ENCODE results near the gene SEMA6C.

Gene SEMA6C

GRCh38 chr1:151175041-151175741 lies 28.8 kb upstream of the SEMA6C start:
- H3K4me1 ChIP-seq (ENCODE audit: control insufficient read depth, insufficient read depth, low read length): peaks cover 13% of the 10 kb centered on the region
- no peaks in the 10 kb centered on the region for H3K9me3 ChIP-seq (ENCODE audit: control insufficient read depth, low read length)
- H3K36me3 ChIP-seq (ENCODE audit: control insufficient read depth, insufficient read depth, low read length, severe bottlenecking): peaks cover 68% of the 10 kb centered on the region
- H3K4me3 ChIP-seq (ENCODE audit: low read length): no peak overlapping the region
- no peaks in the 10 kb centered on the region for H3K27me3 ChIP-seq (replicated peaks; ENCODE audit: control insufficient read depth, insufficient read depth, low read length)
- peak overlapping the region; percentile 25 for H3K9ac ChIP-seq (ENCODE audit: low read length)
- no peak for DNase-seq (ENCODE audit: low read depth)

- Histone ChIP-seq H3K4me1 (ENCODE audit: control insufficient read depth, insufficient read depth, low read length) (peaks cover 23% of the 10 kb centered on the region), H3K9ac (ENCODE audit: low read length) (no peak overlapping the region), H3K4me3 (ENCODE audit: low read length) (no peak overlapping the region), H3K27me3 (replicated peaks; ENCODE audit: control insufficient read depth, insufficient read depth, low read length) (no peaks in the 10 kb centered on the region), H3K36me3 (ENCODE audit: control insufficient read depth, insufficient read depth, low read length, severe bottlenecking) (peaks cover 42% of the 10 kb centered on the region), H3K9me3 (ENCODE audit: control insufficient read depth, low read length) (no peaks in the 10 kb centered on the region)
- no peak for DNase-seq (ENCODE audit: low read depth)
These were observed 24.8 kb upstream of the SEMA6C start for GRCh38 chr1:151171190-151171589.

GRCh38 chr1:151167116-151167515 lies 20.7 kb upstream of the SEMA6C start:
- Histone ChIP-seq H3K27me3 (replicated peaks; ENCODE audit: control insufficient read depth, insufficient read depth, low read length) (no peaks in the 10 kb centered on the region), H3K9ac (ENCODE audit: low read length) (peak overlapping the region; percentile 97), H3K4me3 (ENCODE audit: low read length) (peak overlapping the region; percentile 97), H3K4me1 (ENCODE audit: control insufficient read depth, insufficient read depth, low read length) (peaks cover 20% of the 10 kb centered on the region), H3K9me3 (ENCODE audit: control insufficient read depth, low read length) (no peaks in the 10 kb centered on the region), H3K36me3 (ENCODE audit: control insufficient read depth, insufficient read depth, low read length, severe bottlenecking) (peaks cover 22% of the 10 kb centered on the region)
- DNase-seq (ENCODE audit: low read depth): no peak

DNA sequence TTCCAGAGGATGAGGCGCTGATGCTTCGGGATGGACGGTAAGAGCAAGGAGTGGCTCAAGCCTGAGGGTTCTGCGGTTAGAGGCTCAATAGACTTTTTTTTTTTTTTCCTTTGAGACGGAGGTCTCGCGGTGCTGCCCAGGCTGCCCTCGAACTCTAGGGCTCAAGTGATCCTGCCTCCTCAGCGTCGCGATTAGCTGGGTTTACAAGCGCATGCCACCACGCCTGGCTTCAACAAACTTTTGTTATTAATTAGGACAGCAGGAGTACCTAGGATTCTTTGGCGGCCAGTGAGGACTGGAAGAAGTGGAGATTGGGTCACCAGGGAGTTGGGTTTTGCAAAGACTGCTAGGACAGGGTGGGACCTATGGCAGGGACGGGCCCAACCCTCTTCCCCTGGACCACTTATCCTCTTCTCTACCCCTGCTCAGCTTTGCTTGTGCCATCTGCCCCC lies 20.1 kb upstream of the SEMA6C start:
- H3K9me3 ChIP-seq (ENCODE audit: control insufficient read depth, low read length): no peaks in the 10 kb centered on the region
- peaks cover 25% of the 10 kb centered on the region for H3K36me3 ChIP-seq (ENCODE audit: control insufficient read depth, insufficient read depth, low read length, severe bottlenecking)
- peak; percentile 80 for DNase-seq (ENCODE audit: low read depth)
- peak overlapping the region; percentile 97 for H3K9ac ChIP-seq (ENCODE audit: low read length)
- H3K27me3 ChIP-seq (replicated peaks; ENCODE audit: control insufficient read depth, insufficient read depth, low read length): no peaks in the 10 kb centered on the region
- peaks cover 20% of the 10 kb centered on the region for H3K4me1 ChIP-seq (ENCODE audit: control insufficient read depth, insufficient read depth, low read length)
- H3K4me3 ChIP-seq (ENCODE audit: low read length): peak overlapping the region; percentile 97

GRCh38 chr1:151165738-151166504 lies 19.5 kb upstream of the SEMA6C start, which contains the start of the genes LYSMD1 and SCNM1:
TSS of gene LYSMD1 (minus strand) at chr1:151165902. CDS start at chr1:151165258, 644 bp downstream.
TSS of gene SCNM1 (plus strand) at chr1:151166144. CDS start at chr1:151166153, 9 bp downstream.
- peaks cover 20% of the 10 kb centered on the region for H3K4me1 ChIP-seq (ENCODE audit: control insufficient read depth, insufficient read depth, low read length)
- DNase-seq (ENCODE audit: low read depth): peak; percentile 99
- peak within 1 kb of the TSS; percentile 97 for H3K4me3 ChIP-seq (ENCODE audit: low read length)
- H3K9me3 ChIP-seq (ENCODE audit: control insufficient read depth, low read length): no peaks in the 10 kb centered on the region
- H3K36me3 ChIP-seq (ENCODE audit: control insufficient read depth, insufficient read depth, low read length, severe bottlenecking): peaks cover 23% of the 10 kb centered on the region
- H3K27me3 ChIP-seq (replicated peaks; ENCODE audit: control insufficient read depth, insufficient read depth, low read length): no peaks in the 10 kb centered on the region
- peak within 1 kb of the TSS; percentile 97 for H3K9ac ChIP-seq (ENCODE audit: low read length)

- H3K27me3 ChIP-seq (replicated peaks; ENCODE audit: control insufficient read depth, insufficient read depth, low read length): no peaks in the 10 kb centered on the region
- H3K4me1 ChIP-seq (ENCODE audit: control insufficient read depth, insufficient read depth, low read length): peaks cover 20% of the 10 kb centered on the region
- H3K4me3 ChIP-seq (ENCODE audit: low read length): peak overlapping the region; percentile 97
- no peaks in the 10 kb centered on the region for H3K9me3 ChIP-seq (ENCODE audit: control insufficient read depth, low read length)
- H3K36me3 ChIP-seq (ENCODE audit: control insufficient read depth, insufficient read depth, low read length, severe bottlenecking): peaks cover 26% of the 10 kb centered on the region
- peak; percentile 79 for DNase-seq (ENCODE audit: low read depth)
- peak overlapping the region; percentile 97 for H3K9ac ChIP-seq (ENCODE audit: low read length)
These were observed 18.9 kb upstream of the SEMA6C start for GRCh38 chr1:151165281-151165737.

- peaks cover 20% of the 10 kb centered on the region for H3K4me1 ChIP-seq (ENCODE audit: control insufficient read depth, insufficient read depth, low read length)
These were observed 18.4 kb upstream of the SEMA6C start for GRCh38 chr1:151164732-151165280.

GRCh38 chr1:151159373-151159772 lies 12.9 kb upstream of the SEMA6C start:
- Histone ChIP-seq H3K4me3 (ENCODE audit: low read length) (no peak overlapping the region), H3K27me3 (replicated peaks; ENCODE audit: control insufficient read depth, insufficient read depth, low read length) (no peaks in the 10 kb centered on the region), H3K9ac (ENCODE audit: low read length) (no peak overlapping the region), H3K36me3 (ENCODE audit: control insufficient read depth, insufficient read depth, low read length, severe bottlenecking) (peaks cover 50% of the 10 kb centered on the region), H3K4me1 (ENCODE audit: control insufficient read depth, insufficient read depth, low read length) (peaks cover 5% of the 10 kb centered on the region), H3K9me3 (ENCODE audit: control insufficient read depth, low read length) (no peaks in the 10 kb centered on the region)
- no peak for DNase-seq (ENCODE audit: low read depth)

More at GRCh38 chr1:151164732-151165280, 18.4 kb upstream of the SEMA6C start:
- no peaks in the 10 kb centered on the region for H3K9me3 ChIP-seq (ENCODE audit: control insufficient read depth, low read length)
- peak overlapping the region; percentile 97 for H3K9ac ChIP-seq (ENCODE audit: low read length)
- DNase-seq (ENCODE audit: low read depth): peak; percentile 63
- peak overlapping the region; percentile 97 for H3K4me3 ChIP-seq (ENCODE audit: low read length)
- peaks cover 30% of the 10 kb centered on the region for H3K36me3 ChIP-seq (ENCODE audit: control insufficient read depth, insufficient read depth, low read length, severe bottlenecking)
- no peaks in the 10 kb centered on the region for H3K27me3 ChIP-seq (replicated peaks; ENCODE audit: control insufficient read depth, insufficient read depth, low read length)

GRCh38 chr1:151158751-151159251 lies 12.4 kb upstream of the SEMA6C start:
- no peak overlapping the region for H3K9ac ChIP-seq (ENCODE audit: low read length)
- peaks cover 50% of the 10 kb centered on the region for H3K36me3 ChIP-seq (ENCODE audit: control insufficient read depth, insufficient read depth, low read length, severe bottlenecking)
- H3K4me1 ChIP-seq (ENCODE audit: control insufficient read depth, insufficient read depth, low read length): no peaks in the 10 kb centered on the region
- no peak overlapping the region for H3K4me3 ChIP-seq (ENCODE audit: low read length)
- H3K9me3 ChIP-seq (ENCODE audit: control insufficient read depth, low read length): no peaks in the 10 kb centered on the region
- no peak for DNase-seq (ENCODE audit: low read depth)
- no peaks in the 10 kb centered on the region for H3K27me3 ChIP-seq (replicated peaks; ENCODE audit: control insufficient read depth, insufficient read depth, low read length)

DNA sequence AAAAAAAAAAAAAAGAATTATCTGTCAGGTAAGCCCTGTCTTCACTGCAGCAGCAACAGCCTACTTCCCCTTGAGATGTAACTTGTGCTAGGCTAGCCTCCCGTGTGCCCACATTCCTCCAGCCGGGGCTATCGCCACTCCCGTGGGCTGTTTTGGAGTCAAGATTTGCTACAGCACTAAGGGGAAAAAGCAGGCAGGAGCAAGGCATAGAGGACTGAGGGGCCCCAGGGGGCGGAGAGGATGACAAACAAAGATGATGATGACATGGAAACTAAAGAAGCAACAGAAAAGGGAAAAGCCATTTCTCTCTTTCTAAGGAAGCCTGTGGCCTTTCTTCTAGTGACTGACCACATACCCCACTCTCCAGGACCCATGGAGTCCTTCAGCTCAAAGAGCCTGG lies 11.9 kb upstream of the SEMA6C start:
- Histone ChIP-seq H3K4me1 (ENCODE audit: control insufficient read depth, insufficient read depth, low read length) (no peaks in the 10 kb centered on the region), H3K4me3 (ENCODE audit: low read length) (no peak overlapping the region), H3K9me3 (ENCODE audit: control insufficient read depth, low read length) (no peaks in the 10 kb centered on the region), H3K27me3 (replicated peaks; ENCODE audit: control insufficient read depth, insufficient read depth, low read length) (no peaks in the 10 kb centered on the region), H3K36me3 (ENCODE audit: control insufficient read depth, insufficient read depth, low read length, severe bottlenecking) (peaks cover 50% of the 10 kb centered on the region), H3K9ac (ENCODE audit: low read length) (no peak overlapping the region)
- no peak for DNase-seq (ENCODE audit: low read depth)

DNA sequence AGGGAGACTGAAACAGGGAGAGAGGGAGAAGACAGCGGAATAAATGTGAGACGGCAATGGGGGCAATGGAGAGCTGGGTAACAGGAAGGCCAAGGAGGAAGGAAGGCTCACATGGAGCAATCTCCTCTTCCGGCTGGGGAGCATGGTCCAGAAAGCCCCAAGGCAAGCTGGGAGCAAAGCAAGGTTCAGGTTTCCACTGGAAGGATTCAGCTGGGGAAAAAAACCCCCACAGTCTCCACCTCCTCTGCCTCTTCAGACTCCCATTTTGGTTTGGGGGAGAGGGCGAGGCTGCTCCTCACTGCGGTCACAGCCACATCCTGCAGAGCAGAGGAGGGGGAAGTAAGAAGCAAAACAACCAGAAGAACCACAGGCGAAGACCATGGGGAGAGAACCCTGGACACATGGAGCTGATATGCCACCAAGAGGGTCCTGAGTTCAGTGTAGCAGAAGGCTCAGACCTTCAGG lies 10.7 kb upstream of the SEMA6C start:
- Histone ChIP-seq H3K4me3 (ENCODE audit: low read length) (no peak overlapping the region), H3K4me1 (ENCODE audit: control insufficient read depth, insufficient read depth, low read length) (no peaks in the 10 kb centered on the region), H3K27me3 (replicated peaks; ENCODE audit: control insufficient read depth, insufficient read depth, low read length) (no peaks in the 10 kb centered on the region), H3K36me3 (ENCODE audit: control insufficient read depth, insufficient read depth, low read length, severe bottlenecking) (peaks cover 50% of the 10 kb centered on the region), H3K9me3 (ENCODE audit: control insufficient read depth, low read length) (no peaks in the 10 kb centered on the region), H3K9ac (ENCODE audit: low read length) (no peak overlapping the region)
- DNase-seq (ENCODE audit: low read depth): no peak
